ENCODE results near the gene PRMT1. TPM values are rescaled to one million over a fixed set of nuclear protein-coding genes. Genes with fewer than 3 reads are reported as not detected.

PRMT1 gene
- total and polyA plus RNA-seq, 9 of the 15 experiments (the other 6 are each of a cell fraction or from before 2014, with no cell fraction given), result 13.3 to 464 (median 326) TPM

DNA sequence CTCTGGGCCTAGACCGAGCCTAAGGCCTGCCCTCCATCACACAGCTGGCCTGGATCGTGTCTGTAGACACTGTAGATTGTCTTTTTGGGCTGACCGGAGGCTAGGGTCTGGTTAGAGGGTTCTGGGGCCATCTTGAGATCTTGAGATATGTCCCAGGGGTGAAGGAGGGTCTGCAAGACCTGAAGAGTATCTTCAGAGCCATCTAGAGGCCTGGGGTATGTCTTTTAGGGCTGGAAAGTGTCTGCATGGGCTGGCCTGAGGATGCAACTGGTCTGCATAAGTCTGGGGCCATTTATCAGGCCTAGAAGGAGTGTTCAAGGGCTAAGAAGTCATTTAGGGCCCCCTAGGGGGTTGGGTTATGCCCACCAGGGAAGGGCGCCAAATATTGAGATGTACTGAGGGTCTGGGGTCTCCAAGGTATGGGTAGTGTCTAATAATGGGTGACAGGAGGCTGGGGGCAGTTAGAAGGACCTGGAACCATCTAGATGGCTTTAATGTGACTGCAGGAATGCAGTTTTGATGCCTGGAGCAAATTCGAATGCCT, 34.5 kb upstream of the PRMT1 start (continued):
- TF ChIP-seq, protein P1, sequence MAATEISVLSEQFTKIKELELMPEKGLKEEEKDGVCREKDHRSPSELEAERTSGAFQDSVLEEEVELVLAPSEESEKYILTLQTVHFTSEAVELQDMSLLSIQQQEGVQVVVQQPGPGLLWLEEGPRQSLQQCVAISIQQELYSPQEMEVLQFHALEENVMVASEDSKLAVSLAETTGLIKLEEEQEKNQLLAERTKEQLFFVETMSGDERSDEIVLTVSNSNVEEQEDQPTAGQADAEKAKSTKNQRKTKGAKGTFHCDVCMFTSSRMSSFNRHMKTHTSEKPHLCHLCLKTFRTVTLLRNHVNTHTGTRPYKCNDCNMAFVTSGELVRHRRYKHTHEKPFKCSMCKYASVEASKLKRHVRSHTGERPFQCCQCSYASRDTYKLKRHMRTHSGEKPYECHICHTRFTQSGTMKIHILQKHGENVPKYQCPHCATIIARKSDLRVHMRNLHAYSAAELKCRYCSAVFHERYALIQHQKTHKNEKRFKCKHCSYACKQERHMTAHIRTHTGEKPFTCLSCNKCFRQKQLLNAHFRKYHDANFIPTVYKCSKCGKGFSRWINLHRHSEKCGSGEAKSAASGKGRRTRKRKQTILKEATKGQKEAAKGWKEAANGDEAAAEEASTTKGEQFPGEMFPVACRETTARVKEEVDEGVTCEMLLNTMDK (IDR thresholded peaks at IDR 0.05; ENCODE audit: borderline replicate concordance, insufficient read depth, low read depth, low read length, poor library complexity, severe bottlenecking), result peak; percentile 2
- TF ChIP-seq FOXP1 (CRISPR knock-in tag; IDR thresholded peaks at IDR 0.05) (0 out of 2 replicates have a peak, but pooled peaks have one; percentile 5), CHD1 (IDR thresholded peaks at IDR 0.05; ENCODE audit: low read length) (peak; percentile 60), RBM22 (IDR thresholded peaks at IDR 0.05; ENCODE audit: low read depth, low read length, poor library complexity, severe bottlenecking) (no peak), RBM14 (IDR thresholded peaks at IDR 0.05; ENCODE audit: borderline replicate concordance, insufficient read depth, low read depth, low read length) (no peak), POLR3A (IDR thresholded peaks at IDR 0.05; ENCODE audit: borderline replicate concordance, extremely low read depth, insufficient read depth, insufficient read length) (no peak), PBX2 (CRISPR knock-in tag; IDR thresholded peaks at IDR 0.05; ENCODE audit: low read depth) (no peak), PBX2 (tag; conservative IDR thresholded peaks at IDR 0.05; ENCODE audit: low read depth) (no peak), SREBF1 (IDR thresholded peaks at IDR 0.05; ENCODE audit: borderline replicate concordance, low read depth, low read length) (no peak), FOXP4 (CRISPR knock-in tag; IDR thresholded peaks at IDR 0.05; ENCODE audit: borderline replicate concordance) (no peak), KLF16 (IDR thresholded peaks at IDR 0.05) (no peak)
- TF ChIP-seq, protein P2, sequence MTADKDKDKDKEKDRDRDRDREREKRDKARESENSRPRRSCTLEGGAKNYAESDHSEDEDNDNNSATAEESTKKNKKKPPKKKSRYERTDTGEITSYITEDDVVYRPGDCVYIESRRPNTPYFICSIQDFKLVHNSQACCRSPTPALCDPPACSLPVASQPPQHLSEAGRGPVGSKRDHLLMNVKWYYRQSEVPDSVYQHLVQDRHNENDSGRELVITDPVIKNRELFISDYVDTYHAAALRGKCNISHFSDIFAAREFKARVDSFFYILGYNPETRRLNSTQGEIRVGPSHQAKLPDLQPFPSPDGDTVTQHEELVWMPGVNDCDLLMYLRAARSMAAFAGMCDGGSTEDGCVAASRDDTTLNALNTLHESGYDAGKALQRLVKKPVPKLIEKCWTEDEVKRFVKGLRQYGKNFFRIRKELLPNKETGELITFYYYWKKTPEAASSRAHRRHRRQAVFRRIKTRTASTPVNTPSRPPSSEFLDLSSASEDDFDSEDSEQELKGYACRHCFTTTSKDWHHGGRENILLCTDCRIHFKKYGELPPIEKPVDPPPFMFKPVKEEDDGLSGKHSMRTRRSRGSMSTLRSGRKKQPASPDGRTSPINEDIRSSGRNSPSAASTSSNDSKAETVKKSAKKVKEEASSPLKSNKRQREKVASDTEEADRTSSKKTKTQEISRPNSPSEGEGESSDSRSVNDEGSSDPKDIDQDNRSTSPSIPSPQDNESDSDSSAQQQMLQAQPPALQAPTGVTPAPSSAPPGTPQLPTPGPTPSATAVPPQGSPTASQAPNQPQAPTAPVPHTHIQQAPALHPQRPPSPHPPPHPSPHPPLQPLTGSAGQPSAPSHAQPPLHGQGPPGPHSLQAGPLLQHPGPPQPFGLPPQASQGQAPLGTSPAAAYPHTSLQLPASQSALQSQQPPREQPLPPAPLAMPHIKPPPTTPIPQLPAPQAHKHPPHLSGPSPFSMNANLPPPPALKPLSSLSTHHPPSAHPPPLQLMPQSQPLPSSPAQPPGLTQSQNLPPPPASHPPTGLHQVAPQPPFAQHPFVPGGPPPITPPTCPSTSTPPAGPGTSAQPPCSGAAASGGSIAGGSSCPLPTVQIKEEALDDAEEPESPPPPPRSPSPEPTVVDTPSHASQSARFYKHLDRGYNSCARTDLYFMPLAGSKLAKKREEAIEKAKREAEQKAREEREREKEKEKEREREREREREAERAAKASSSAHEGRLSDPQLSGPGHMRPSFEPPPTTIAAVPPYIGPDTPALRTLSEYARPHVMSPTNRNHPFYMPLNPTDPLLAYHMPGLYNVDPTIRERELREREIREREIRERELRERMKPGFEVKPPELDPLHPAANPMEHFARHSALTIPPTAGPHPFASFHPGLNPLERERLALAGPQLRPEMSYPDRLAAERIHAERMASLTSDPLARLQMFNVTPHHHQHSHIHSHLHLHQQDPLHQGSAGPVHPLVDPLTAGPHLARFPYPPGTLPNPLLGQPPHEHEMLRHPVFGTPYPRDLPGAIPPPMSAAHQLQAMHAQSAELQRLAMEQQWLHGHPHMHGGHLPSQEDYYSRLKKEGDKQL (CRISPR knock-in tag; IDR thresholded peaks at IDR 0.05; ENCODE audit: borderline replicate concordance), result no peak
